HEK293 (cell line): Measurements from ENCODE around the gene NLE1.

ENCODE experiments used
- CTCF ChIA-PET: fragments of 350-600 bp; formaldehyde crosslinking; extraction: SDS; loops from one replicate; lab custom pipeline; 2021; ENCODE audit warnings: antibody characterized with exemption; lab: Yijun Ruan, JAX
- POLR2A ChIA-PET: fragments of 300-600 bp; formaldehyde crosslinking; extraction: SDS; loops from one replicate; lab custom pipeline; 2020; ENCODE audit warnings: antibody characterized with exemption, inconsistent platforms; lab: Yijun Ruan, JAX
- H3K27ac ChIP-seq: fragments of 200-500 bp; sonication (Bioruptor generic); 2 replicates; pipeline ENCODE4 v1.5.1; 2014; ENCODE audit warnings: low read depth, low read length, control low read depth, inconsistent platforms; ENCODE audit errors: extremely low read depth
- H3K36me3 ChIP-seq, 2 experiments: fragments of 200-500 bp in 1 of 2; sonication (Bioruptor generic) in 1 of 2; 1 replicate in 1 of 2; 2 replicates in 1 of 2; pipeline ENCODE4 v1.5.1; 2014 to 2017; ENCODE audit warnings: inconsistent platforms in 2 of 2, low read length in 2 of 2; ENCODE audit not compliant: control insufficient read depth in 2 of 2, insufficient read depth in 1 of 2
- H3K4me1 ChIP-seq: fragments of 200-500 bp; sonication (Bioruptor generic); 2 replicates; pipeline ENCODE4 v1.5.1; 2014; ENCODE audit warnings: mild to moderate bottlenecking, low read length, inconsistent platforms; ENCODE audit not compliant: control insufficient read depth, insufficient read depth
- H3K4me3 ChIP-seq: 2 replicates; pipeline ENCODE4 v1.5.1; 2011; ENCODE audit warnings: low read depth, mild to moderate bottlenecking, control low read depth, low read length, moderate library complexity
- H3K9me3 ChIP-seq: fragments of 200-500 bp; sonication (Bioruptor generic); 2 replicates; pipeline ENCODE4 v1.5.1; 2014; ENCODE audit warnings: low read depth, low read length, inconsistent platforms; ENCODE audit not compliant: control insufficient read depth, insufficient read depth
- KLF10 ChIP-seq: fragments of 450-650 bp; IDR thresholded peaks from 2 replicates; pipeline ENCODE4 v1.5.1; 2018; ENCODE audit warnings: missing biosample characterization, mild to moderate bottlenecking, missing genetic modification characterization
- ZBTB17 ChIP-seq: fragments of 450-650 bp; formaldehyde crosslinking; IDR thresholded peaks from 2 replicates; pipeline ENCODE4 v1.5.1; 2016; ENCODE audit warnings: missing biosample characterization, missing genetic modification characterization
- ZEB2 ChIP-seq: fragments of 450-650 bp; formaldehyde crosslinking; IDR thresholded peaks from 2 replicates; pipeline ENCODE4 v1.5.1; 2016; ENCODE audit warnings: missing biosample characterization, missing genetic modification characterization
- ZNF140 ChIP-seq: fragments of 450-650 bp; formaldehyde crosslinking; IDR thresholded peaks from 2 replicates; pipeline ENCODE4 v1.5.1; 2016; ENCODE audit warnings: missing biosample characterization, missing genetic modification characterization
- ZNF157 ChIP-seq: fragments of 450-650 bp; formaldehyde crosslinking; IDR thresholded peaks from 2 replicates; pipeline ENCODE4 v1.5.1; 2016; ENCODE audit warnings: missing biosample characterization, missing genetic modification characterization
- ZNF169 ChIP-seq: fragments of 450-650 bp; formaldehyde crosslinking; IDR thresholded peaks from 2 replicates; pipeline ENCODE4 v1.5.1; 2016; ENCODE audit warnings: missing biosample characterization, missing genetic modification characterization
- ZNF202 ChIP-seq: fragments of 450-650 bp; formaldehyde crosslinking; IDR thresholded peaks from 2 replicates; pipeline ENCODE4 v1.5.1; 2016; ENCODE audit warnings: missing biosample characterization, missing genetic modification characterization, borderline replicate concordance
- ZNF221 ChIP-seq: fragments of 450-650 bp; formaldehyde crosslinking; IDR thresholded peaks from 2 replicates; pipeline ENCODE4 v1.5.1; 2017; ENCODE audit warnings: missing biosample characterization, missing genetic modification characterization, borderline replicate concordance
- ZNF274 ChIP-seq, 2 experiments: fragments of 200-500 bp in 1 of 2; fragments of 450-650 bp in 1 of 2; sonication (Bioruptor generic) in 1 of 2; formaldehyde crosslinking in 1 of 2; IDR thresholded peaks; 2 replicates each; pipeline versions ENCODE4 v1.5.1 to v1.6.1; 2014 to 2016; ENCODE audit warnings: borderline replicate concordance in 1 of 2, inconsistent platforms in 1 of 2, low read length in 1 of 2, missing biosample characterization in 1 of 2, missing genetic modification characterization in 1 of 2
- ZNF292 ChIP-seq: fragments of 450-650 bp; formaldehyde crosslinking; IDR thresholded peaks from 2 replicates; pipeline ENCODE4 v1.5.1; 2016; ENCODE audit warnings: low read depth, missing biosample characterization, missing genetic modification characterization, borderline replicate concordance
- ZNF426 ChIP-seq: fragments of 450-650 bp; formaldehyde crosslinking; IDR thresholded peaks from 2 replicates; pipeline ENCODE4 v1.5.1; 2017; ENCODE audit warnings: missing biosample characterization, missing genetic modification characterization, mild to moderate bottlenecking, inconsistent platforms, moderate library complexity
- ZNF510 ChIP-seq: fragments of 450-650 bp; formaldehyde crosslinking; IDR thresholded peaks from 2 replicates; pipeline ENCODE4 v1.5.1; 2018; ENCODE audit warnings: mild to moderate bottlenecking, missing genetic modification characterization, missing biosample characterization; ENCODE audit not compliant: insufficient replicate concordance
- ZNF521 ChIP-seq: fragments of 450-650 bp; formaldehyde crosslinking; IDR thresholded peaks from 2 replicates; pipeline ENCODE4 v1.5.1; 2017; ENCODE audit warnings: missing biosample characterization, mild to moderate bottlenecking, missing genetic modification characterization
- ZNF624 ChIP-seq: fragments of 450-650 bp; formaldehyde crosslinking; IDR thresholded peaks from 2 replicates; pipeline ENCODE4 v1.5.1; 2017; ENCODE audit warnings: missing biosample characterization, missing genetic modification characterization
- ZNF660 ChIP-seq: fragments of 450-650 bp; IDR thresholded peaks from 2 replicates; pipeline ENCODE4 v1.5.1; 2018; ENCODE audit warnings: missing biosample characterization, mild to moderate bottlenecking, missing genetic modification characterization
- ZNF830 ChIP-seq: fragments of 450-650 bp; IDR thresholded peaks from 2 replicates; pipeline ENCODE4 v1.5.0; 2018; ENCODE audit warnings: missing biosample characterization, missing genetic modification characterization, low read depth, mild to moderate bottlenecking, moderate library complexity
- ZSCAN30 ChIP-seq: fragments of 450-650 bp; IDR thresholded peaks from 2 replicates; pipeline ENCODE4 v1.5.1; 2018; ENCODE audit warnings: missing biosample characterization, mild to moderate bottlenecking, missing genetic modification characterization, moderate library complexity
- TF ChIP-seq, protein P1 (sequence below): fragments of 450-650 bp; formaldehyde crosslinking; IDR thresholded peaks from 2 replicates; pipeline ENCODE4 v1.5.1; 2016; ENCODE audit warnings: missing biosample characterization, missing genetic modification characterization, borderline replicate concordance
- TF ChIP-seq, protein P2 (sequence below): fragments of 450-650 bp; formaldehyde crosslinking; IDR thresholded peaks from 2 replicates; pipeline ENCODE4 v1.5.1; 2016; ENCODE audit warnings: missing biosample characterization, missing genetic modification characterization
- TF ChIP-seq, protein P3 (sequence below): fragments of 450-650 bp; formaldehyde crosslinking; conservative IDR thresholded peaks from 2 replicates; pipeline ENCODE4 v1.5.1; 2016; ENCODE audit warnings: low read depth, missing biosample characterization, missing genetic modification characterization
- TF ChIP-seq, protein P4 (sequence below): sonication (generic); formaldehyde crosslinking; IDR thresholded peaks from 2 replicates; pipeline ENCODE4 v1.8.1; 2022; ENCODE audit warnings: mild to moderate bottlenecking, moderate library complexity, missing genetic modification reagents
- TF ChIP-seq, protein P5 (sequence below): fragments of 450-650 bp; formaldehyde crosslinking; IDR thresholded peaks from 2 replicates; pipeline ENCODE4 v1.5.1; 2017; ENCODE audit warnings: missing biosample characterization, missing genetic modification characterization

The NLE1 gene

DNA sequence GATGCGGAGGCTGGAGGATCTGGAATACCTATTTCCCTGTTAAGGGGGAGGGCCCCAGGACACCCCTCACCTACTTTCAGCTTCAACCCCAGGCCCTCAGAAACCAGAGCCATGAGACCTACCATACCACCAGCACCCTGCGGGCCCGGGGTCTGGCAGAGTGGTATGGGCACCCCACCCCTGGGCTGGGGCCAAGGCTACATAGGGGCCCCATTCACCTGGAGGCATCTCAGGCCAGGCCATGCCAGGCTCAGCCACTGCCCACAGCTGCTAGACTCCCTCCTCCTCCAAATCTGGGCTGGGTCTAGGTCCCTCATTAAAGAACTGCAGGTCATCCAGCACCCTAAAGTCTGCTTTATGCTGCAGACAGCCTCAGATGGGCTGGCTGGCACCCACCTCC is 11.7 kb downstream of the NLE1 start (continued):
- TF ChIP-seq, protein P1, sequence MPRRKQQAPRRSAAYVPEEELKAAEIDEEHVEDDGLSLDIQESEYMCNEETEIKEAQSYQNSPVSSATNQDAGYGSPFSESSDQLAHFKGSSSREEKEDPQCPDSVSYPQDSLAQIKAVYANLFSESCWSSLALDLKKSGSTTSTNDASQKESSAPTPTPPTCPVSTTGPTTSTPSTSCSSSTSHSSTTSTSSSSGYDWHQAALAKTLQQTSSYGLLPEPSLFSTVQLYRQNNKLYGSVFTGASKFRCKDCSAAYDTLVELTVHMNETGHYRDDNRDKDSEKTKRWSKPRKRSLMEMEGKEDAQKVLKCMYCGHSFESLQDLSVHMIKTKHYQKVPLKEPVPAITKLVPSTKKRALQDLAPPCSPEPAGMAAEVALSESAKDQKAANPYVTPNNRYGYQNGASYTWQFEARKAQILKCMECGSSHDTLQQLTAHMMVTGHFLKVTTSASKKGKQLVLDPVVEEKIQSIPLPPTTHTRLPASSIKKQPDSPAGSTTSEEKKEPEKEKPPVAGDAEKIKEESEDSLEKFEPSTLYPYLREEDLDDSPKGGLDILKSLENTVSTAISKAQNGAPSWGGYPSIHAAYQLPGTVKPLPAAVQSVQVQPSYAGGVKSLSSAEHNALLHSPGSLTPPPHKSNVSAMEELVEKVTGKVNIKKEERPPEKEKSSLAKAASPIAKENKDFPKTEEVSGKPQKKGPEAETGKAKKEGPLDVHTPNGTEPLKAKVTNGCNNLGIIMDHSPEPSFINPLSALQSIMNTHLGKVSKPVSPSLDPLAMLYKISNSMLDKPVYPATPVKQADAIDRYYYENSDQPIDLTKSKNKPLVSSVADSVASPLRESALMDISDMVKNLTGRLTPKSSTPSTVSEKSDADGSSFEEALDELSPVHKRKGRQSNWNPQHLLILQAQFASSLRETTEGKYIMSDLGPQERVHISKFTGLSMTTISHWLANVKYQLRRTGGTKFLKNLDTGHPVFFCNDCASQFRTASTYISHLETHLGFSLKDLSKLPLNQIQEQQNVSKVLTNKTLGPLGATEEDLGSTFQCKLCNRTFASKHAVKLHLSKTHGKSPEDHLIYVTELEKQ (tag by site-specific recombination): no peak
- TF ChIP-seq ZNF426 (tag by site-specific recombination) (no peak), ZNF140 (tag by site-specific recombination) (no peak)
- TF ChIP-seq, all 188 proteins: peak for 0

DNA sequence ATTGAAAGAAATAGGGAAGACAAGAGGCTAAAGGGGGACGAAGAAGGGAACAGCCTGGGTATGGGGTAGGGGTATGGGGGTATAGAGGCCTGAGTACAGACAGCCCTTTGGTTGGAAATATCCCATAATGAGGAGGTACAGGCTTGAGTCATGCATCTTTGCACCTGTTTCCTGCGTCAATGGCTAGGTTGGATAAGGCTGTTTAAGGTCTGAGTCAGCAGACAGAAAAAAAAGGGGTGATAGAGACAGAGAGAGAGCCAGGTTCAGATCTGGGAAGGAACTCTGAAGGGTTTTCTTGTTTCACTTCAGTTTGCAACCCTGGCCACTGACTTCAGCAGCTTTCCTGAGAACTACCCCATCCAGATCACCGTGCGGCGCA is 12.1 kb downstream of the NLE1 start:
- ChIA-PET POLR2A (interaction anchor here (1.0 to 1.4 kb wide), 2 partner anchors 11 to 32 kb away, joined by 3 to 9 read pairs; no protein-coding TSS in a partner anchor), CTCF (interaction anchor here (0.7 to 1.2 kb wide), 3 partner anchors 10 to 163 kb away, joined by 3 to 4 read pairs (median 3); no protein-coding TSS in a partner anchor)
- no peaks in the 10 kb centered on the region for H3K4me1 ChIP-seq
- peaks cover 19 to 52% of the 10 kb centered on the region in 2 experiments for H3K36me3 ChIP-seq
- no peak overlapping the region for H3K4me3 ChIP-seq
- TF ChIP-seq ZNF157 (tag by site-specific recombination): no peak
- TF ChIP-seq ZNF221 (tag by site-specific recombination): no peak
- TF ChIP-seq ZNF521 (tag by site-specific recombination): no peak
- no peak for TF ChIP-seq ZNF660 (tag by site-specific recombination)
- TF ChIP-seq ZNF274 (IDR thresholded peaks at IDR 0.05; ENCODE audit: low read length): no peak
- TF ChIP-seq ZNF274 (tag by site-specific recombination; IDR thresholded peaks at IDR 0.05; ENCODE audit: borderline replicate concordance): no peak
- TF ChIP-seq ZBTB17: no peak
- TF ChIP-seq KLF10: no peak
- no peak for TF ChIP-seq ZNF292
- TF ChIP-seq, protein P2, sequence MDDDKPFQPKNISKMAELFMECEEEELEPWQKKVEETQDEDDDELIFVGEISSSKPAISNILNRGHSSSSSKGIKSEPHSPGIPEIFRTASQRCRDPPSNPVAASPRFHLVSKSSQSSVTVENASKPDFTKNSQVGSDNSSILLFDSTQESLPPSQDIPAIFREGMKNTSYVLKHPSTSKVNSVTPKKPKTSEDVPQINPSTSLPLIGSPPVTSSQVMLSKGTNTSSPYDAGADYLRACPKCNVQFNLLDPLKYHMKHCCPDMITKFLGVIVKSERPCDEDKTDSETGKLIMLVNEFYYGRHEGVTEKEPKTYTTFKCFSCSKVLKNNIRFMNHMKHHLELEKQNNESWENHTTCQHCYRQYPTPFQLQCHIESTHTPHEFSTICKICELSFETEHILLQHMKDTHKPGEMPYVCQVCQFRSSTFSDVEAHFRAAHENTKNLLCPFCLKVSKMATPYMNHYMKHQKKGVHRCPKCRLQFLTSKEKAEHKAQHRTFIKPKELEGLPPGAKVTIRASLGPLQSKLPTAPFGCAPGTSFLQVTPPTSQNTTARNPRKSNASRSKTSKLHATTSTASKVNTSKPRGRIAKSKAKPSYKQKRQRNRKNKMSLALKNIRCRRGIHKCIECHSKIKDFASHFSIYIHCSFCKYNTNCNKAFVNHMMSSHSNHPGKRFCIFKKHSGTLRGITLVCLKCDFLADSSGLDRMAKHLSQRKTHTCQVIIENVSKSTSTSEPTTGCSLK: no peak
- TF ChIP-seq ZNF624: no peak
- TF ChIP-seq, protein P3, sequence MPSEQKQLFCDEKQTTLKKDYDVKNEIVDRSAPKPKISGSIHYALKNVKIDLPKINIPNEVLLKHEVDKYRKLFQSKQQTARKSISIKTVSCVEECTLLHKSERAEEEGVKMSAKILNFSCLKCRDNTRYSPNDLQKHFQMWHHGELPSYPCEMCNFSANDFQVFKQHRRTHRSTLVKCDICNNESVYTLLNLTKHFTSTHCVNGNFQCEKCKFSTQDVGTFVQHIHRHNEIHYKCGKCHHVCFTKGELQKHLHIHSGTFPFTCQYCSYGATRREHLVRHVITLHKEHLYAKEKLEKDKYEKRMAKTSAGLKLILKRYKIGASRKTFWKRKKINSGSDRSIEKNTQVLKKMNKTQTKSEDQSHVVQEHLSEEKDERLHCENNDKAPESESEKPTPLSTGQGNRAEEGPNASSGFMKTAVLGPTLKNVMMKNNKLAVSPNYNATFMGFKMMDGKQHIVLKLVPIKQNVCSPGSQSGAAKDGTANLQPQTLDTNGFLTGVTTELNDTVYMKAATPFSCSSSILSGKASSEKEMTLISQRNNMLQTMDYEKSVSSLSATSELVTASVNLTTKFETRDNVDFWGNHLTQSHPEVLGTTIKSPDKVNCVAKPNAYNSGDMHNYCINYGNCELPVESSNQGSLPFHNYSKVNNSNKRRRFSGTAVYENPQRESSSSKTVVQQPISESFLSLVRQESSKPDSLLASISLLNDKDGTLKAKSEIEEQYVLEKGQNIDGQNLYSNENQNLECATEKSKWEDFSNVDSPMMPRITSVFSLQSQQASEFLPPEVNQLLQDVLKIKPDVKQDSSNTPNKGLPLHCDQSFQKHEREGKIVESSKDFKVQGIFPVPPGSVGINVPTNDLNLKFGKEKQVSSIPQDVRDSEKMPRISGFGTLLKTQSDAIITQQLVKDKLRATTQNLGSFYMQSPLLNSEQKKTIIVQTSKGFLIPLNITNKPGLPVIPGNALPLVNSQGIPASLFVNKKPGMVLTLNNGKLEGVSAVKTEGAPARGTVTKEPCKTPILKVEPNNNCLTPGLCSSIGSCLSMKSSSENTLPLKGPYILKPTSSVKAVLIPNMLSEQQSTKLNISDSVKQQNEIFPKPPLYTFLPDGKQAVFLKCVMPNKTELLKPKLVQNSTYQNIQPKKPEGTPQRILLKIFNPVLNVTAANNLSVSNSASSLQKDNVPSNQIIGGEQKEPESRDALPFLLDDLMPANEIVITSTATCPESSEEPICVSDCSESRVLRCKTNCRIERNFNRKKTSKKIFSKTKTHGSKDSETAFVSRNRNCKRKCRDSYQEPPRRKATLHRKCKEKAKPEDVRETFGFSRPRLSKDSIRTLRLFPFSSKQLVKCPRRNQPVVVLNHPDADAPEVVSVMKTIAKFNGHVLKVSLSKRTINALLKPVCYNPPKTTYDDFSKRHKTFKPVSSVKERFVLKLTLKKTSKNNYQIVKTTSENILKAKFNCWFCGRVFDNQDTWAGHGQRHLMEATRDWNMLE: no peak
- TF ChIP-seq, protein P4, sequence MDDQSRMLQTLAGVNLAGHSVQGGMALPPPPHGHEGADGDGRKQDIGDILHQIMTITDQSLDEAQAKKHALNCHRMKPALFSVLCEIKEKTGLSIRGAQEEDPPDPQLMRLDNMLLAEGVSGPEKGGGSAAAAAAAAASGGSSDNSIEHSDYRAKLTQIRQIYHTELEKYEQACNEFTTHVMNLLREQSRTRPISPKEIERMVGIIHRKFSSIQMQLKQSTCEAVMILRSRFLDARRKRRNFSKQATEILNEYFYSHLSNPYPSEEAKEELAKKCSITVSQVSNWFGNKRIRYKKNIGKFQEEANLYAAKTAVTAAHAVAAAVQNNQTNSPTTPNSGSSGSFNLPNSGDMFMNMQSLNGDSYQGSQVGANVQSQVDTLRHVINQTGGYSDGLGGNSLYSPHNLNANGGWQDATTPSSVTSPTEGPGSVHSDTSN (CRISPR knock-in tag): no peak
- no peak for TF ChIP-seq ZEB2 (tag by site-specific recombination)
- no peak for TF ChIP-seq ZNF169 (tag by site-specific recombination)
- no peak for TF ChIP-seq ZSCAN30 (tag by site-specific recombination)
- TF ChIP-seq ZNF510 (tag by site-specific recombination): no peak
- TF ChIP-seq ZNF202 (tag by site-specific recombination): no peak
- no peak for TF ChIP-seq ZNF830 (tag by site-specific recombination)
- TF ChIP-seq, protein P5, sequence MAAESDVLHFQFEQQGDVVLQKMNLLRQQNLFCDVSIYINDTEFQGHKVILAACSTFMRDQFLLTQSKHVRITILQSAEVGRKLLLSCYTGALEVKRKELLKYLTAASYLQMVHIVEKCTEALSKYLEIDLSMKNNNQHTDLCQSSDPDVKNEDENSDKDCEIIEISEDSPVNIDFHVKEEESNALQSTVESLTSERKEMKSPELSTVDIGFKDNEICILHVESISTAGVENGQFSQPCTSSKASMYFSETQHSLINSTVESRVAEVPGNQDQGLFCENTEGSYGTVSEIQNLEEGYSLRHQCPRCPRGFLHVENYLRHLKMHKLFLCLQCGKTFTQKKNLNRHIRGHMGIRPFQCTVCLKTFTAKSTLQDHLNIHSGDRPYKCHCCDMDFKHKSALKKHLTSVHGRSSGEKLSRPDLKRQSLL (tag by site-specific recombination): no peak
- H3K9me3 ChIP-seq: no peaks in the 10 kb centered on the region
- no peak overlapping the region for H3K27ac ChIP-seq
